A549 (cell line): ENCODE data around the gene TTC33.

ENCODE experiments used
- EP300 ChIP-seq, 2 experiments: fragments of >200 bp; sonication (Bioruptor Twin); formaldehyde crosslinking; IDR thresholded peaks; 2 replicates in 1 of 2; 3 replicates in 1 of 2; pipeline ENCODE4 v1.6.1; 2016 to 2017
- HMGXB4 ChIP-seq: fragments of 250-450 bp; sonication (Bioruptor Pico); IDR thresholded peaks from 2 replicates; pipeline ENCODE4 v1.5.0; 2021; ENCODE audit warnings: mild to moderate bottlenecking, moderate library complexity, borderline replicate concordance
- KDM1A ChIP-seq: fragments of 200-600 bp; sonication (generic); IDR thresholded peaks from 2 replicates; pipeline ENCODE4 v1.6.1; 2016; ENCODE audit warnings: low read depth, mild to moderate bottlenecking
- MAFK ChIP-seq: fragments of 450-650 bp; IDR thresholded peaks from 2 replicates; pipeline ENCODE4 v1.6.1; 2014; ENCODE audit not compliant: partially characterized antibody
- NR3C1 ChIP-seq: fragments of >200 bp; sonication (Bioruptor Twin); formaldehyde crosslinking; IDR thresholded peaks from 3 replicates; pipeline ENCODE4 v1.6.1; 2017
- POLR2A ChIP-seq: IDR thresholded peaks from 2 replicates; pipeline ENCODE4 v1.6.1; 2012; ENCODE audit warnings: mild to moderate bottlenecking, low read length
- RCOR1 ChIP-seq: fragments of 150-350 bp; IDR thresholded peaks from 2 replicates; pipeline ENCODE4 v1.6.1; 2014; ENCODE audit warnings: antibody characterized with exemption, low read length, low read depth
- TP53 ChIP-seq: fragments of 250-450 bp; sonication (Bioruptor Pico); IDR thresholded peaks from 2 replicates; pipeline ENCODE4 v1.5.0; 2021; ENCODE audit warnings: mild to moderate bottlenecking, moderate library complexity
- TF ChIP-seq, protein P1 (sequence below): fragments of >200 bp; sonication (Bioruptor Twin); formaldehyde crosslinking; IDR thresholded peaks from 3 replicates; pipeline ENCODE4 v1.5.1; 2016
- TF ChIP-seq, protein P2 (sequence below): fragments of 150-350 bp; IDR thresholded peaks from 2 replicates; pipeline ENCODE4 v1.6.1; 2014; ENCODE audit warnings: low read depth, mild to moderate bottlenecking, low read length
- TF ChIP-seq, protein P3 (sequence below): fragments of 450-650 bp; IDR thresholded peaks from 2 replicates; pipeline ENCODE4 v1.6.1; 2014; ENCODE audit warnings: antibody characterized with exemption
- TF ChIP-seq, protein P4 (sequence below): fragments of >200 bp; sonication (Bioruptor Twin); formaldehyde crosslinking; IDR thresholded peaks from 2 replicates; pipeline ENCODE4 v1.6.1; 2016

GRCh38 chr5:40628407-40628806 lies 127.4 kb downstream of the TTC33 start:
- TF ChIP-seq MAFK (no peak), TP53 (CRISPR knock-in tag) (no peak), POLR2A (no peak), RCOR1 (no peak), EP300 (IDR thresholded peaks at IDR 0.05) (no peak), HMGXB4 (no peak), KDM1A (no peak), NR3C1 (no peak)
- TF ChIP-seq, protein P1, sequence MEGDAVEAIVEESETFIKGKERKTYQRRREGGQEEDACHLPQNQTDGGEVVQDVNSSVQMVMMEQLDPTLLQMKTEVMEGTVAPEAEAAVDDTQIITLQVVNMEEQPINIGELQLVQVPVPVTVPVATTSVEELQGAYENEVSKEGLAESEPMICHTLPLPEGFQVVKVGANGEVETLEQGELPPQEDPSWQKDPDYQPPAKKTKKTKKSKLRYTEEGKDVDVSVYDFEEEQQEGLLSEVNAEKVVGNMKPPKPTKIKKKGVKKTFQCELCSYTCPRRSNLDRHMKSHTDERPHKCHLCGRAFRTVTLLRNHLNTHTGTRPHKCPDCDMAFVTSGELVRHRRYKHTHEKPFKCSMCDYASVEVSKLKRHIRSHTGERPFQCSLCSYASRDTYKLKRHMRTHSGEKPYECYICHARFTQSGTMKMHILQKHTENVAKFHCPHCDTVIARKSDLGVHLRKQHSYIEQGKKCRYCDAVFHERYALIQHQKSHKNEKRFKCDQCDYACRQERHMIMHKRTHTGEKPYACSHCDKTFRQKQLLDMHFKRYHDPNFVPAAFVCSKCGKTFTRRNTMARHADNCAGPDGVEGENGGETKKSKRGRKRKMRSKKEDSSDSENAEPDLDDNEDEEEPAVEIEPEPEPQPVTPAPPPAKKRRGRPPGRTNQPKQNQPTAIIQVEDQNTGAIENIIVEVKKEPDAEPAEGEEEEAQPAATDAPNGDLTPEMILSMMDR = no peak
- TF ChIP-seq, protein P2, sequence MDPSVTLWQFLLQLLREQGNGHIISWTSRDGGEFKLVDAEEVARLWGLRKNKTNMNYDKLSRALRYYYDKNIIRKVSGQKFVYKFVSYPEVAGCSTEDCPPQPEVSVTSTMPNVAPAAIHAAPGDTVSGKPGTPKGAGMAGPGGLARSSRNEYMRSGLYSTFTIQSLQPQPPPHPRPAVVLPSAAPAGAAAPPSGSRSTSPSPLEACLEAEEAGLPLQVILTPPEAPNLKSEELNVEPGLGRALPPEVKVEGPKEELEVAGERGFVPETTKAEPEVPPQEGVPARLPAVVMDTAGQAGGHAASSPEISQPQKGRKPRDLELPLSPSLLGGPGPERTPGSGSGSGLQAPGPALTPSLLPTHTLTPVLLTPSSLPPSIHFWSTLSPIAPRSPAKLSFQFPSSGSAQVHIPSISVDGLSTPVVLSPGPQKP = no peak
- TF ChIP-seq, protein P3, sequence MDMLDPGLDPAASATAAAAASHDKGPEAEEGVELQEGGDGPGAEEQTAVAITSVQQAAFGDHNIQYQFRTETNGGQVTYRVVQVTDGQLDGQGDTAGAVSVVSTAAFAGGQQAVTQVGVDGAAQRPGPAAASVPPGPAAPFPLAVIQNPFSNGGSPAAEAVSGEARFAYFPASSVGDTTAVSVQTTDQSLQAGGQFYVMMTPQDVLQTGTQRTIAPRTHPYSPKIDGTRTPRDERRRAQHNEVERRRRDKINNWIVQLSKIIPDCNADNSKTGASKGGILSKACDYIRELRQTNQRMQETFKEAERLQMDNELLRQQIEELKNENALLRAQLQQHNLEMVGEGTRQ = no peak
- TF ChIP-seq, protein P4, sequence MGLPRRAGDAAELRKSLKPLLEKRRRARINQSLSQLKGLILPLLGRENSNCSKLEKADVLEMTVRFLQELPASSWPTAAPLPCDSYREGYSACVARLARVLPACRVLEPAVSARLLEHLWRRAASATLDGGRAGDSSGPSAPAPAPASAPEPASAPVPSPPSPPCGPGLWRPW = no peak
